Urothelium cell line (cell line): ENCODE data around the gene LMNTD2.
A peak's percentile ranks its signal among the peaks of the same experiment; 100 is the strongest.
"Not testable (repeated sequence)": the region's sequence is repeated elsewhere in the genome, so short reads cannot be mapped to it uniquely, and the experiment has no call there.

Experiments used
- DNase-seq: peaks from one replicate; pipeline ENCODE4 v3.0.0; 2011; ENCODE audit warnings: low spot score, mixed read lengths
- FAIRE-seq: peaks from 2 replicates; lab custom pipeline; 2011; peaks lifted over from hg19 to GRCh38; lab: Jason Lieb, UNC

The LMNTD2 gene

GRCh38 chr11:516918-517685 lies 43.4 kb downstream of the LMNTD2 start:
- FAIRE-seq, DNase-seq: not testable (repeated sequence)

- DNase-seq (no peak), FAIRE-seq (no peak)
These were observed 44.1 kb downstream of the LMNTD2 start for GRCh38 chr11:516400-516799.

DNA sequence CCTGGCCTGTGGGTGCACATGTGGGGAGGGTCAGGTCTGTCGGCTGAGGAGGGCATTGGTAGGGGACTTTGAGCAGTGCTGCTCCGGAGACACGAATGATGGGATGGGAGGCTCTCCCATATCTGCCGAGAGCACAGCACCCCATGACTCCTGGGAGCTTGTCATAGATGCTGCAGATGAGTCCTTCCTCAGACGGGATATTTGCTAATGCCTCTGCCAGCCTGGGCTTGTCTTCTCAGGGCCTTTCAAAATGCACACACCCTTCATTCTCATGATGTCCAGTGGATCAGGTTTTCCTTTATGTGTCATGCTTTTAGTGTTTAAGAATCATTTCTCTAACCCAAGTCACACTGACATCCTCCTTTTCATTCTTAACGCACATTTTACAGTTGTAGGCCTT lies 45.4 kb downstream of the LMNTD2 start:
- DNase-seq, result no peak
- no peak for FAIRE-seq

- FAIRE-seq (no peak), DNase-seq (no peak)
These were observed 45.9 kb downstream of the LMNTD2 start for GRCh38 chr11:514606-515005.

GRCh38 chr11:512761-513595 lies 47.6 kb downstream of the LMNTD2 start:
- FAIRE-seq, result no peak
- no peak for DNase-seq

- DNase-seq (no peak), FAIRE-seq (no peak)
These were observed 51.6 kb downstream of the LMNTD2 start for GRCh38 chr11:508956-509355.

DNA sequence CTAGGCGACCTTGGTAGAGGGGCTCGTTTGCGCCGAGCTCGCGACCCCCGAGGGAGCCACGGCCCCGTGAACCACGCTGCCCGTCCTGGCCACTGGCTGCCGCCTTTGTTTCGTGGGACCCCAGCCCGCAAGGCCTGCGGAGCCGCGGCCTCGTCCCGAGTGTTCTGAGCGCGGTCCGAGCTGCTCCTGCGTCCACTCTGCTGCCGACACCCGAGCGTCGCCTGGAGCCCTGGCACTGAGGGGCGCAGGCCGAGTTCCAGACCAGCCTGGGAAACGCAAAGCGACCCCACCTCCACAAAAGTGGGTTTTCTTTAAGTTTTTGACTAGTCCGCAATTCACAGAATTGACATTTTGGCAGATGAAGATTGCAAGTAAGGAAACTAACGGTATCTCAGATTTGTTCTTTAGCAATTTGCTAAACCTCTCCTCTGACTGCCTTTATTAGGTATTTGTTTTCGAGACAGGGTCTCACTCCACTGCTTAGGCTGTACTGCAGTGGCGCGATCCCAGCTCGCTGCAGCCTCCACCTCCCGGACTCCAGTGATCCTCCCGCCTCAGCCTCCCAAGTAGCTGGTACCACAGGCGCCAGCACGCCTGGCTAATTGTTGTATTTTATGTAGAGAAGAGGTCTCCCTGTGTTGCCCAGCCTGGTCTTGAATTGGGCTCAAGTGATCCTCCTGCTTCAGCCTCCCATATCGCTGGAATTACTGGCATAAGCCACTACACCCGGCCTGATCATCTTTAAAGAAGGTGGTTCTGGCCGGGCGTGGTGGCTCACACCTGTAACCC lies 52.6 kb downstream of the LMNTD2 start:
- no peak for FAIRE-seq
- no peak for DNase-seq

GRCh38 chr11:506995-507726 lies 53.4 kb downstream of the LMNTD2 start, which contains the start of gene RNH1:
RNH1 (minus strand) TSS chr11:507242; CDS start chr11:502162, 5,080 bp downstream.
- FAIRE-seq (peak; percentile 72), DNase-seq (peak; percentile 97)

DNA sequence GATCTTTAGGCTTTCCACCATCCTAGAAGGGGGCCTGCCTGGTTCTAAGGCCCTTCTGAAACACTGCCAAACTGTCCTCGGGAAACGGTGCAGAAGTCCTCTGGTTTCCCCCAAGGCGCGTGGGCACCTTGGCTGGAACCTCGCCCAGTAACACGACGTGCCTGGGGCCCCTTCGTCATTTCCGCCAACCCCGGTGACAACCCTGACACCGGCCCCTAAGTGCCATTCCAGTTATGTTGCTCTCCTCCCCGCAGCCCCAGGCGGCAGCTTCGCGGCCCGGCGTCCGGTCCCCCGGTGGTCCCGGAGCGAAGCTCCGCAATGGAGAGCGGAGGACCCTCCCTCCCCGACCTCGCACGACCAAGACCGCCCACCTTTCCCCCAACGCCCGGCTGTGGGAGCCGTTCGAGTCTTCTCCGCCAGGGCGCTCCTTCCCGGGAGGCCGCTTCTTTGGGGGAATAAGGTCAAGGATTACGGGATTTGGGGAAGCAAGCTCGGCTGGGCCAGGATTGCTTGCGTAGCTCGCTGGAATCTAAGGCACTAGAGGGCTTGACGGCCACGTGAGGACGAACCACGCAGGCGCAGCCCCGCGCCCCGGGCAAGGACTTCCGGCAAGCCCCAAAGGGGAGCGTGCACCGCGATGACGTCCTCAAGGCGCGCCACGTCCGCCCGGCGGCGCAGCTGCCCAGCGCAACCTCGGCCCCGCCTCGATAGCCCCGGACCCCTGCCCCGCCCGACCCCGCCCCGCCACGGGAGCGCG lies 54.1 kb downstream of the LMNTD2 start:
- FAIRE-seq (peak; percentile 98), DNase-seq (peak; percentile 96)

- FAIRE-seq, result no peak
- no peak for DNase-seq
These were observed 55.6 kb downstream of the LMNTD2 start for GRCh38 chr11:504994-505344.
